Stimulated activated CD8-positive, alpha-beta memory T cell treated with anti-CD3 and anti-CD28 coated beads, Interleukin-15, amount 100 ng/mL, for 24 hours (primary cell): ENCODE data around the gene PDGFRB.
A peak's percentile ranks its signal among the peaks of the same experiment; 100 is the strongest.

ENCODE experiments used
- DNase-seq: peaks from one replicate; pipeline ENCODE4 v3.0.0-alpha.2; 2020; ENCODE audit warnings: low read depth

Gene PDGFRB

DNA sequence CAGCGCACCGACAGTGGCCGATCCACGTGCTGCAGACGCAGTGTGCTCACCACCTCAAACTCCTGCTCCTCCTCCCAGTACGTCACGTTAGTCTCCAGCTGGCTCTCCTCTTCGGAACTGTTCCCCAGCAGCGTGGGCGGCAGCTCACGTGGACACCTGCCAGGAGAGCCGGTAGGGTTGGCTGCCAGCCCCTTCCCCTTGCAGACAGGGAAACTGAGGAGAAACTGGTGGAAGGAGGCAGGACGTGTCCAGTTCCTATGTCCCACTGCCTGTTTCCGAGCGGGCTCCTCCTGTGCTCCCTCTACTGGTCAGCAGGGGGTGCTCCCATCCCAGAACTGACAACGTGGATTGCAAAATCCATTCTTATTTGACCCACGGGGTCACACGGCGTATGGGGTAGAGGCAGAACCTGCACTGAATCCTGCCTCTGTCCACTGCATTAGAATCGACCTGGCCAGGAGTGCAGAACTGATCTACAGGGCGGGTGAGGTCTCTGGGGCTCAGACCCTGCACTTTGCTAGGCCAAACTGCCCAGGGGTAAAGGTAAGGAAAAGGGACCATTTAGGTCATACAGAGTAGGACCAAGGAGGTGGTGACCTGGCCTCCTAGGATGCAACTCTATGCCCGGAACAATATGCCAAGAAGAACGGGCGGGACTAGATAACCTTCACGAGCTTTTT is 25.7 kb downstream of the PDGFRB start:
- DNase-seq: peak; percentile 2

DNA sequence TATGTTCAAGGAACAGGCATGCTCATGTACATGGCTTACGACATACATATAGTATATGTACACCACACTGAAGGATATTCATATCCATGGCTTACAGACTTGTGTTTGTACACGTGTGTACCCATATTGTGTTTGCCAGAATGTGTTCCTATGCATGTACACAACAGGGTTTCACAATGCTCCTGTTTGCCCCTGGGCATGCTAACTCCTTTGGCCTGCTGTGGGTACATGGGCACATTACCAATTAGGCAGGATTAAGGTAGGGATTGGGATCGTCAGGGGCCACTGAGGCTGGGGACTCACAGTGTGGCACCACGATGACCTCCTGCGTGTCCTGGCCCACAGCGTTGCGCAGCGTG is 26.2 kb downstream of the PDGFRB start:
- DNase-seq: no peak

DNA sequence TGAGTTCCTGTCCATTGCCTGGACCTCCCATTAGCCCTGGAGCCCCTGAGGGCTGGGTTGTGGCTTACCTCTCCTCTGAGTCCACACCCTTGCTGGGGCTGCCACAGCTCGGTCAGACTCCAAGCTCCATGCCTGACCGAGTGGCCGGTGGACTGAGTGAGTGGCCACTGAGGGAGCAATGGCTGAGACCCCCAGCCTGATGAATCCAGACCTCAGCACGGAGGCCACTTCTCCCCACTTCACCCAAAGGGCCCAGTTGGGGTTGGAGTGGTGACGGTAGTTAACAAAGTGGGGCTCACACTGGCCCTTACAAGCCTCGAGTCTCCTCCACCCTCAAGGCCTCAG is 28.8 kb downstream of the PDGFRB start:
- DNase-seq: no peak

DNA sequence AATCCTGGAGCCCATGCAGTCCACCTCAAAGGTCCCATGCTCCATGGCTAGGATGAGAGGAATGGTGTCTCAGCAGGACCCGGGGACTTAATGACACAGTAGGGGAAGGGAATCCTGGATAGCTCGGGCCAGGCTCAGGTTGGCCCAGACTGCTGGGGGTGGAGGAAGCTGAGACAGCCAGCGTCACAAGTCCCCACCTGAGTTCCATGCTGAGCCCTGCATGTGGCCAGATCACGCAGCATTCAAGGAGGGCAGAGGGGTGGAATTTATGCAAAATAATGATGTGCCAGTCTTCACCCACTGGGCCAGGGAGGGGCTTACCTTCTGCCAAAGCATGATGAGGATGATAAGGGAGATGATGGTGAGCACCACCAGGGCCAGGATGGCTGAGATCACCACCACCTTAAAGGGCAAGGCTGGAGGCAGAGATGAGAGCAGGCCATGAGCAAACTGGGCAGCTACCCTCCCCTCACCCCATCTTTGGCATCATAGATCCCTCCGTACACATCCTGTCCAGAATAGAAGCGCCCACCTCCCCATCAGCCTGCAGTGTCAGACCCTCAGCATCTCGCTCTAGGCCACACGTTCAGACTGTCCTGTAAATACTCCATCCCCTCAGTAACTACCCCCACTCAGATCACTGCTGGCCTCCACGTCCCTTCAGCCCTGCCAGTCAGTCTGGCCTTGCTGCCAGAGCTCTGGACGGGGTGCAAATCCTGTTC is 29.3 kb downstream of the PDGFRB start:
- no peak for DNase-seq

DNA sequence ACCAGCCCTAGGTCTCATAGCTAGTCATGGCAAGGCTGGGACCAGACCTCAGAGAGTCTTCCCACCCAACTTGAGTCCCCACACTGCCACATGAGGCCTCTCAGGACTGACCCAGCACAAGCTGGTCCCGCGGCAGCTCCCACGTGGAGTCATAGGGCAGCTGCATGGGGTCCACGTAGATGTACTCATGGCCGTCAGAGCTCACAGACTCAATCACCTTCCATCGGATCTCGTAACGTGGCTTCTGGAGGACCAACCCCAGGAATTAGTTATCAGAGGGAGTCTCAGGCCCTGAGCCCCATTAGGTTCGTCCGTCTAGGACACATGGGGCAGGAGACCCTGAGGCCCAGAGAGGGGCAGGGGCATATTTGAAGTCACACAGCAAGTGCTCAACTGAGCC is 30.3 kb downstream of the PDGFRB start:
- DNase-seq: no peak

DNA sequence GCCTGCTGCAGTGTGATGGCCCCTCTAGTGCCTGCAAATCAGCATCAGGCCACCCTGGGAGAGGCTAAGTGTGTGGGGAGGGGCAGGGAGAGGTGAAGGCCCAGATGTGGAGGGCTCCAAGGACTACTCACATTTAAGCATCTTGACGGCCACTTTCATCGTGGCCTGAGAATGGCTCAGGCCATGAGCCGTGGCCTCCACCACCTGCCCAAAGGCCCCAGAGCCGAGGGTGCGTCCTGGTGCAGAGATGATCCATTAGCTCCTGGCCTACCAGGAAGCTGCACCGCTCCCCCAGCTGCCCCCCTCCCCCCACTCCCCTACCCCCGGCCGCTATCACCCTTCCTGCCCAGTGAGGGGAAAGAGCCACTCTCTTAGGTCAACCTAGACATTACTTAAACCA is 31.0 kb downstream of the PDGFRB start:
- no peak for DNase-seq

DNA sequence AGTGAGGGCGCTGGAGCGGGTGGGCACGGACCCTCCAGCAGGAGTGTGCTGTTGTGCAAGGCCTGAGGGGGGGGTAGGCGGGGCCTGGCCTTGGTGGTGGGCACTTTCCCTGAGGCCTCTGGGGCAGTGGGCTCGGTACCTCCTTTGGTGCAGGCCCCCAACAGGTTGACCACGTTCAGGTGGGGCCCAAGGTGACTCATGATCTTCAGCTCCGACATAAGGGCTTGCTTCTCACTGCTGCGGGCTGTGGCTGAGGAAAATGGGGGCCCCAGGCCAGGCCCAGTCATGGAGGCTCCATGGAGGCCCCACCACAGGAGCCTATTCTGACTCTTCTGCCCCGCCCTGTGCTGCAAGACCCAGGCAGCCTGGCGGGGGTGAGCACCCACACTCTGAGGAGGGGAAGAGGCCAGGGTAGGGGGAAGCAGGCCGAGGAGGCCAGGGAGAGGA is 31.5 kb downstream of the PDGFRB start:
- no peak for DNase-seq

DNA sequence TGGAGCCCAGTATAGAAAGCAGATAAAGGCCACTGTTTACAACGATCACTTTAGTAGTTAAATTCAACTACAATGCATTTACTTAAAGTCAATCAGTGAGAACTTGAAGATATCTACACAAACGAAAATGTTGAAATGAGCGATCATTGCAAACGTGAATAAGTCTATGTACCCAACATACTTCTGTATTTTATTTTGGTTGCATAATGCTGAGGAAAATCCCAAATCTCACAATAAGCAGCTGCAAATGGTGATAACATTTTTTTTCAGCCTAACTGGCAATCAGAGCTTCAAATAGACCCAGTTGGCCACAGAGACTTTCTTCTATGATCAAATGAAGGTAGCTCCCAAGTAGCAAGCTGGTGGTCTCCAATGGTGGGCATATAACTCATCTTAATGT is 32.1 kb downstream of the PDGFRB start:
- DNase-seq: no peak

DNA sequence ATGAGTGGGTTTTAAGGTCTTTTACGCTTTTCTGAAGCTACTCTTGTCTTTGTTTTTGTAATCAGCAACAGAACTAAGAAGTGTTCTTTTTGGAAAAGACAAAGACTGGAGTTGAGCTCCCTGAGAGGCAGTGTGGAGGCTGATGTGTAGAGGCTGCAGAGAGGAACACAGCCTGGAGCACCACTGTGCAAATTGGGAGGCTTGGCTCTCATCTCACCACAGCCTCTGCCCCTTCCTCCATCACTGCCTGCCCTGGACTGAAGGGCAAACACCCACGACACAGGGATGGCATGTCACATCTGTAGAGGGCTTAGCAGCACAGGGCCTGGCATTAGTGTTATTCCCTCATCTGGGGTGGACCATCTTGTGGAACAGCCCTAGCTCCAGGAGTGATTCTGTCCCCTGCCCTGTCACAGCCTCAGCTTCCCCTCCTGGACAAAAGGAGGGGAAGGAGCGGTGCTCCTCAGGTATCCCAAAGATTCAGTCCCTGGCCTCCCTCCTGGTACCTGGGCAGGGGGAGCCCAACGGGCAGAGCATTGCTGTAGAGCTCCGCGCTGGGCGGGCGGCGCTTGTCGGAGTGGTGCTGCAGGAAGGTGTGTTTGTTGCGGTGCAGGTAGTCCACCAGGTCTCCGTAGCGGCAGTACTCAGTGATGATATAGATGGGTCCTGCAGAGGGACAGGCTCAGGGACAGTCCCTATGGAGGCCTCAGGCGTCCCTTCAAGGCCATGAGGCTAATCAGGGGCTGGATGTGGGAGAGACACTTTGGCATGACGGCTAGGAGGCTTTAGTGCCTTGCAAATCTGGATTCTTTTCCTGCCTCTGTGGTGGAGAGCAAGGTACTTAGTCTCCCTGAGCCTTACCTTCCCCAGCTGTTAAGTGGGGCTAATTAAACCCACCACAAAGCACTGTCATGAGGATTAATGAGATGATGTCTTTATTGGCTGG is 32.8 kb downstream of the PDGFRB start:
- no peak for DNase-seq

DNA sequence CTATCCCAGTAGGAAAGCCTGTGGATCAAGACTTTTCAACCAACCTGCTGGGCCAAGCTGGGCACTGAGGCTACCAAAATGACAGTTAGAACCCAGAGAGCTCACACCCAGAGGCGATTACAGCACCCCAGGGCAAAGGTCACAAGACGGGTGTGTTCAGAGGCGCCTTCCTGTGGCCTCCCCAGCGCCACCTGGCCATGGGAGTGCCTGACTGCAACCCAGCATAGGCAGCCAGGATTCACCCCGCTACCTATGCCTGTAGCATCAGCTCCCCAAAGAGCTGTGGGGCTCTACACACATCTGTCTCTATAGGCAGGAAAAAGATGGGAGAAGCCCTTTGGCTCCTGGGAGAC is 33.5 kb downstream of the PDGFRB start:
- DNase-seq: no peak

DNA sequence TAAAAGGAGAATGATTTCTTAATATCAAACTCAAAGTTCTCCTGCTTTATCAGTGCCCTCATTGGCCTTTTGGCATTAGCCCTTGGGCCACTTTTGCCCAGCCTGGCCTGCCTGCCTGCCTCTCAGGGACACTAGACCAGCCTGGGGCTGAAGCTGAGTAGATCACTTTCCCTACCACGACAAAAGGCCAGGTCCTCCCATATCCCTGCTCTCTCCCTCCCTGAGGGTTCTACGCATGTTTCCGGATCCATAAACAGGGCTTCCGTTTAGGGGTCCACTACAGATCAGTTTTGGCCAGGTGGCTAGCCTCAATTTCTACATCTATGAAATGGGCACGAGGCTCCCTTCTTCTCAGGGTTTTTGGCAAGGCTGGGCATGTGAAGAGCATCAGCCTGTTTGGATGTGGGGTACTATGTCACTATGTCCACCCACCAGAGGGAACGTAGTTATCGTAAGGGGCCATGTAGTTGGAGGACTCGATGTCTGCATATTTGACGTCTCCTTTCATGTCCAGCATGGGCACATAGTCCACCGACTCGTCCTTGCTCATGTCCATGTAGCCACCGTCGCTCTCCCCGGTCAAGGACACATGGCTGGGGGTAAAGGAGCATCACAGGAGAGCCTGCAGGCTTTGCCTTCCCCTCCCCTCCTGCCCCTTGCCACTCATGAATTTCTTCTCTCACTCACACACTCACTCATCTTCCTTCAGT is 34.0 kb downstream of the PDGFRB start:
- no peak for DNase-seq

DNA sequence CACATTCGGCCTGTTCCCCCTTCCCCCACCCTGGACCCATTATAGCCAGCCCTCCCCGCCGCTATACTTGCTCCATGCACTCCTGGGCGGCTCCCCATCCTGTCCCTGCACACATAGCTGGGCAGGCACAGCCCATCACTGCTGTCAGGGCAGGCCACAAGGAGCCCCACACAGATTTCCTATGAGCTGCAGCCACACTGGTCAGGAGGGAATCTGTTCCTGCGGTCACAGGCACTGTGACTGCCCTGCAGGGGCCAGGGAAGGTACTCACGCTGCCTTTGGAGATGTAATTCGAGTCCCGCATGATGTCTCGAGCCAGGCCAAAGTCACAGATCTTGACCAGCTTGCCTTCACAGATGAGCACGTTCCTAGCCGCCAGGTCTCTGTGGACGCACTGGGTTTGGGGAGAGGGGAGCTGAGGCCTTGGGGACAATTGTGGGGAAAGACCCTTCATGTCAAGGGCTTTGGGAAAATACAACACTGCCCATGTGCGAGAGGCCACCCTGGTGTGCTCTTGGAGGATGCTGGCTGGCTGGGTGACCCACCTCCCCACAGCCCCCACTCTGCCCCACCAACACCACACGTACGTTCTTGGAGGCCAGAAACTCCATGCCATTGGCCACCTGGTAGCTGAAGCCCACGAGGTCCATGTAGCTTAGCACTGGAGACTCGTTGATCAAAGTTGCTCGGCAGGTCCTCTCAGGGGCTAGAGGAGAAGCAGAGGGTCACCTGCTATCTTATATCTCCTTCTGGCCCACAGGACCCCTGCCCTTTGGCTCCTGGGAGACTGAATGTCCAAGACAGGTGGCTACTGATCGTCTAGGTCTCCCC is 34.8 kb downstream of the PDGFRB start:
- DNase-seq: no peak

DNA sequence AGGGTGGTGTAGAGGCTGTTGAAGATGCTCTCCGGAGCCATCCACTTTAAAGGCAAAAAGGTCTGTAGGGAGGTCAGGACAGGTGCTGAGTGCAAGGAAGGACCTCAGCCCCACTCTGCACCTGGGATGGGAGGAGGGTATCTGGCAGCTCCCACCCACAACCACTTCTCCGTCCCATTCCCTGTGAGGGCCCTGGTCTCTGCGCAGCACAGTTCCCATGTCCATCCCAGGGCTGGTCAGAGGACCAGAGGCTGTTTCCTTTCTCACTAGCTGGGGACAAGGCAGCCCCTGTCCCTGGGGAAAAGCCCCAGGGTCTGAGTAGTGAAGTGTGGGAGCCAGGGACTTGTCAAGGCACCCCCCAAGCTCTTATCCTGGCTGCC is 35.6 kb downstream of the PDGFRB start:
- DNase-seq: no peak

DNA sequence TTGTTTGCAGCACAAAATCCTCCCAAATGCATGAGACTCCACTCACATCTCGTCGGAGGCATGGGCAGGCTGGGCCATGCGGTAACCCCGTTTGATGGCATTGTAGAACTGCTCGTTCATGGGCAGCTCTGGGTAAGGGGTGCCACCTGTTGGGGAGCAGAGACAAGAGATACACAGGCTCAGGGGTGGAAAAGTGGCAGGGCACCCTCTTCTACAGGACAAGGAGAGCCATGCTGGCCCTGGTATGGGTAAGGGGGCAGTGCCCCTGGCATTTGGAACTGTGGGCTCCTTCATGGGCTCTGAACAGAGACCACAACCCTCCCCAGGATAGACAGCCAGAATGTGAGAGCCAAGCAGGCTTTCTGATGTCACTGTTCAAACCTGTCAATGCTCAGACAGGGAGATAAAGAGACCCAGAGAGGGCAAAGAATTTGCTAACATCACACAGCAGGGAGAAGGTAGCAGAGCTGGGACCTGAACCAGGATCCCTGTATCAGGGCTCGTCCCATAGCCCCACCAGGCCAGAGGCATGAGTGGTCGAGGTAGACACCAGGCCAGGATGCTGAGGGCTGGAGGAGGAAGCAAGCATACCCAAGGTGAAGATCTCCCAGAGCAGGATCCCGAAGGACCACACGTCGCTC is 36.1 kb downstream of the PDGFRB start:
- no peak for DNase-seq

DNA sequence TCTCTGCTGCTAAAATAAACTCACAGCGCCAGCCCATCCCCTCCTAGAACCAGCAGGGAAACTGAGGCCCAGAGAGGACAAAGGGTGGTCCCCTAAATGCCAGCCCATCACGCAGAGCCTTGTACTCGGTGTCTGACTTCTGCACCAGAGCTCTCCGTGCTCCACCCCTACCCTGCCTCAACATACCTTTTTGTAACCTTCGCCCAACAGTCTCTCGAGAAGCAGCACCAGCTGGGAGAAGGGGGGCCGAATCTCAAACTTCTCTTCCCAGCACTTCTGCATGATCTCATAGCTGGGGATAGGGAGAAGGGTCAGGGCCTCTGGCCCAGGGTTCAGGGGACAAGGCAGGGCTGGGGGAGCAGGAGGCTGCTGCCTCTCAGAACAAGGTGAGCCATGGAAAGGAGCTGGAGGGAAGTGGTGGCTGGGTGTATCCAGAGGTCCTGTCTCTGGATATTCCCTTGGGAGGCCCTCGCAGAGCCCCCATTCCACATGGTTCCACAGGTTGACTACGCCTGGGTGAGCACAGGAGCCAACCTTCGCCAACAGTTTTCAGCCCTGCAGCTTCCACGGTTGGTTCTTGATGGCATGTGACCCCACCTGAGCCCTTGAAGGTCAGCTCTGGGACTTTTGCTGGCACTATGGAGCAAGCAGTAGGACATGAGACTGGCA is 37.0 kb downstream of the PDGFRB start:
- DNase-seq: no peak

DNA sequence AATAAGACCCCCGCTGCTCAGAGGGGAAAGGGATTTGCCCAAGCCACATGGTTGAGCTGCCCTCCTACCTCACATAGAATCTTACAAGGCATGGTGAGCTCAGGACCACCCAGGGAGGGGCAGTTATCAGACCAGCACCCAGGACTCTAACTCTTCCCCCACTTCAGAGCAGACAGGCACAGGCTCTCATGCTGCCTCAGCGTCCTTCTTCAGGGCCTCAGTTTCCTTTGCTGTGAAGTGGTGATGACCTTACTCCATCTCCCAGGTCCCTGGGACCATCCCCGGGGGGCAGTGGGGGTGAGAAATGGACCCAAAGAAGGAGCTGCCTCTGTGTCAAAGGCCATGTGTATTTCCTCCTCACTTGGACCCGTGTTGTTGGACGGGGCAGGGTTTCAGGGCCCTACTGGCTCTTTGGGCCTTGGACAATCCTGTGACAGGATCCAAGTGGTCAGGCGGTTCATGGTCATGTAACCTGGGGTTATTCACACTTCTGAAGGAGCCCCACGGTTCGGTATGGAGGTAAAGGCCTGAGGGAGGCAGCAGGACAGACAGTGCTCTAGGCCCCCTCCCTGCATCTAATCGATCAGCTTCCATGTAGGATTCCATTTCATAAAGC is 37.6 kb downstream of the PDGFRB start:
- DNase-seq: no peak

DNA sequence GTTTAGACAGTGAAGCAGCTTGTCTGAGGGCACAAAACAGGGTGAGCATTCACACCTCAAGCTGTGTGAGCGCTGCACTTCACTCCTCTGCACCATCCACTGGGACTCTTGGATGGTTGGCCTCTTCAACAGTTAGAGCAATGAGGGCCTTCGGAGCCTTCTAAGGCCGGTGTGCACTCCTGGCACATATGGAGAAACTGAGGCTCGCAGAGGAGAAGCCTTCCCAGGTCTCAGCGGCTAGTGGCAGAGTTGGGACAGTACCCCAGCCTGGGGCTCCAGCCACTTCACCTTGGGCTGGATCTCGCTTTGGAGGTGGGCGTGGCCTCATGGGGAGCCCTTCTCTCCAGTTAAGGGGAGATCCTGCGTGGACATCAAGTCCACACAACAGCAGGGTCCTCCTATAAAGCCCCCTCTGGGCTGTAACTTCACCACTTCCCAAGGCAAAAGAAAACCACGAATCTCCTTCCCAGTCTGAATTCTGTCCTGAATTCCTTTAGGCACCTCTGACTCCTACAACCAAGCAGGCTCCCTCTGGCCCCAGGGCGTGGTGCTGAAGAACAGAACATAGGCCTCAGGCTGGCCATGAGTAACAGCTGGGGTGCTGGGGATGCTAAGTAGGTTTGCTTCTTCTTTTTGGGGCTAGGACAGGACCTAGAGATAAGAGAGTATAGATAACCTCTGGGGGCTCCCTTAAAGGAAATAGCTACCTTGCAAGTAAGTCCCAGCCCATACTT is 38.8 kb downstream of the PDGFRB start:
- DNase-seq: no peak

DNA sequence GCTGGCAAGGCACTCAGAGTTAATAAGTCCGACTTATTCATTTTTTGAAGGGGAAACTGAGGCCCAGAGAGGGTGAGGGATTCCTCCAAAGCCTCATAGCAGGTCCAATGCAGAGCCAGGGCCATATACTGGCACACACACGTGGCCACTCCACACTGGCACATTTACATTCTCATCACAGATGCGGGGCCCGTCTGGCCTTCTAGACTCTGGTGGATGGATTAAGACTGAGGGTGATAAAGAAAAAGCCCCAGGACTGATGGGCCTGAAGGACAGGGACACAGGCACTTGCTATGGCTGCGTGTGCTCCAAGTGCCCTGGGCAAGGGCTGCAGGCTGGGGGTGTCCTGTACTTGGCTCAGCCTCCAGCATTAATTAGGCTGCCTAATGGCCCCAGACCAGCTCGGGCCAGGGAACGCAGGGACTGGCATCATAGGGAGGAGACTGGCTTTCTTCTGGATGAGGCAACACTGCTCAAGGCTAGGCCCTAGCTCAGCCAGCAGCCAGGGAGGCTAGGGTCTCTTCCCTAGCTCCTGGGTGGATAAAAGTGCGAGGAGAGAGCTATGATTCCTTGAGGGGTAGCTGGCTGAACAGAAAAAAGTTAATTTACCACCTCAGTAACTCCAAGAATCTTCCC is 40.8 kb downstream of the PDGFRB start:
- DNase-seq: no peak

DNA sequence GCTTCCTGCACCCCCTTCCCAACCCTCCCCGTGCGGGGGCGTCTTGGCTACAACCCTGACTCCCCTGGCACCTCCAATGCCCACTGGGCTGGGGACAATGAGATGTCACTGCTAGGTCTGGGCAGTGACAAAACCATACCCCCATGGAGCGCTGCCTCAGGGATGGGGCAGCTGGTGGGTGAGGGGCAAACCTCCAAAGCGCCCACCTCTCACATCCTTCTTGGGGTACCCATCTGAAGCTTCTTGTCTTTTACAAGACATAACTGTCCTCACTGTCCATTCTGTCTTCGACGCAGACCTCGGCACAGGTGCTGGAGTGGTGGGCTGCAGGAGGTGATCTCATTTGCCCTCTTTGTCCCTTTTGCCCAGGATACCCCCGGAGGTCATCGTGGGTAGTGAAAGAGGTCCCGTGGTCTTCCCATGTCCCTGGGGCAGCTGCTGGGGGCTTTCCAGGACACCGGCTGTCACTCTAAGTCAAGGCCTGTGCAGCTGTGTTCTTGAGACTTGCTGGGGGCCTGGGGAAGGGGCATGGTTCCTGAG is 41.5 kb downstream of the PDGFRB start:
- no peak for DNase-seq
